ENCODE measurements around the gene FANK1. TPM values are rescaled to one million over a fixed set of nuclear protein-coding genes. Genes with fewer than 3 reads are reported as not detected.
"Not testable (repeated sequence)": the region's sequence is repeated elsewhere in the genome, so short reads cannot be mapped to it uniquely, and the experiment has no call there.

The FANK1 gene
- total RNA-seq, 1 experiment from 2014 or later, result 2.5 TPM

- not testable (repeated sequence) for H3K4me3 ChIP-seq (ENCODE audit: insufficient read depth, low read depth, low read length); DNase-seq; H3K27me3 ChIP-seq (ENCODE audit: control insufficient read depth, insufficient read depth, low read length); H3K36me3 ChIP-seq (replicated peaks; ENCODE audit: control insufficient read depth, insufficient read depth, low read length)
These were observed 9.0 kb downstream of the FANK1 start for GRCh38 chr10:125905069-125905994.

GRCh38 chr10:125907598-125907997, 11.2 kb downstream of the FANK1 start:
- not testable (repeated sequence) for H3K36me3 ChIP-seq (replicated peaks; ENCODE audit: control insufficient read depth, insufficient read depth, low read length); H3K27me3 ChIP-seq (ENCODE audit: control insufficient read depth, insufficient read depth, low read length); DNase-seq; H3K4me3 ChIP-seq (ENCODE audit: insufficient read depth, low read depth, low read length)

GRCh38 chr10:125908813-125909212, 12.4 kb downstream of the FANK1 start:
- H3K4me3 ChIP-seq (ENCODE audit: insufficient read depth, low read depth, low read length); H3K27me3 ChIP-seq (ENCODE audit: control insufficient read depth, insufficient read depth, low read length); H3K36me3 ChIP-seq (replicated peaks; ENCODE audit: control insufficient read depth, insufficient read depth, low read length); DNase-seq: not testable (repeated sequence)

DNA sequence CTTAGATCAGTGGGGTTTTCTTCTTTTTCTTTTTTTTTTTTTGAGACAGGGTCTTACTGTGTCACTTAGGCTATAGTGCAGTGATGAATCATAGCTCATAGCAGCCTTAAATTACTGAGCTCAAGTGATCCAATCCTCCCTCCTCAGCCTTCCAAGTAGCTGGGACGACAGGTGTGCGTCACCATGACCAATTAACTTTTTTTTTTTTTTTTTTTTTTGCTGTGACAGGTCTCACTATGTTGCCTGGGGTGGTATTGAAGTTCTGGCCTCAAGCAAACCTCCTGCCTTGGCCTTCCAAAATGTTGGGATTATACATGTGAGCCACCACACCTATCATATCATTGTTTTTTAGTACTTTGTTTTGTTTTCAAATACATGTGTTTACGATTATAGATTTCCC, 13.1 kb downstream of the FANK1 start:
- H3K4me3 ChIP-seq (ENCODE audit: insufficient read depth, low read depth, low read length); DNase-seq; H3K36me3 ChIP-seq (replicated peaks; ENCODE audit: control insufficient read depth, insufficient read depth, low read length); H3K27me3 ChIP-seq (ENCODE audit: control insufficient read depth, insufficient read depth, low read length): not testable (repeated sequence)

DNA sequence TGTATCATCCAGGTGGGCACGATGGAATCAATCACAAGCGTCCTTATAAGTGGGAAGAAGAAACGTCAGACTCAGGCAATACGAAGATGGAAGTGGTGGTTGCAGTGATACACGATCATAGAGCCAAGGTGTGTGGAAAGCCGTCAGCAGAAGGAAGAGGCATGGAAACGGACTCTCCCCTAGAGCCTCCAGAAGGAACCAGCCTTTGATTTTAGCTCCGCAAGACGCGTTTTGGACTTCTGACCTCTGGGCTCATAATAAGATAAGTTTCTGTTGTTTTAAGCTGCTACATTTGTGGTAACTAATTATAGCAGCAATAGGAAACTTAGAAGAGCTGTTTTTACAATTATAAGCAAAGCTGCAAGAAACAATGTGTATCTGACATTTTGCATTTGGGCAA, 14.8 kb downstream of the FANK1 start:
- no peaks in the 10 kb centered on the region for H3K27me3 ChIP-seq (ENCODE audit: control insufficient read depth, insufficient read depth, low read length)
- H3K36me3 ChIP-seq (replicated peaks; ENCODE audit: control insufficient read depth, insufficient read depth, low read length), result no peaks in the 10 kb centered on the region
- H3K4me3 ChIP-seq (ENCODE audit: insufficient read depth, low read depth, low read length), result no peak overlapping the region
- DNase-seq, result no peak

- no peak overlapping the region for H3K4me3 ChIP-seq (ENCODE audit: insufficient read depth, low read depth, low read length)
- no peaks in the 10 kb centered on the region for H3K36me3 ChIP-seq (replicated peaks; ENCODE audit: control insufficient read depth, insufficient read depth, low read length)
- no peak for DNase-seq
- H3K27me3 ChIP-seq (ENCODE audit: control insufficient read depth, insufficient read depth, low read length), result no peaks in the 10 kb centered on the region
These were observed 15.6 kb downstream of the FANK1 start for GRCh38 chr10:125911990-125912389.

DNA sequence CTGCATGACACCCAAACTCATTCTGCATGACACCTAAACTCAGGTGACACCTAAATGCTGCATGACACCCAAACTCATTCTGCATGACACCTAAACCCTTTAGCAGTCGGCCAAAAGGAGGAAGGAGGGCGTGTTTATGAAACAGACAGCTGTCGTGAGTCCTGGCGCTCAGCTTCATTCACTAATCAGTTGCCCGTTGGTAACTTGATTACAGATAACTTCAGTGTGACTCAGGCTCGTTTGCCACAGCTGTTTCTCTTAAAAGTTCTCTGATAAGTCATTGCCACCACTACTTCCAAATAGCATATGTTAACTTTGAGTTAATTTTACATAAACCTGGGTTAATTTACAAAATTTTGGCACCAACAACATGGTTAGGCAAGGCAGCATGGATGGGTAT, 16.9 kb downstream of the FANK1 start:
- not testable (repeated sequence) for H3K4me3 ChIP-seq (ENCODE audit: insufficient read depth, low read depth, low read length); H3K27me3 ChIP-seq (ENCODE audit: control insufficient read depth, insufficient read depth, low read length); H3K36me3 ChIP-seq (replicated peaks; ENCODE audit: control insufficient read depth, insufficient read depth, low read length); DNase-seq

GRCh38 chr10:125916977-125917376, 20.6 kb downstream of the FANK1 start:
- Histone ChIP-seq H3K36me3 (replicated peaks; ENCODE audit: control insufficient read depth, insufficient read depth, low read length) (no peaks in the 10 kb centered on the region), H3K27me3 (ENCODE audit: control insufficient read depth, insufficient read depth, low read length) (no peaks in the 10 kb centered on the region), H3K4me3 (ENCODE audit: insufficient read depth, low read depth, low read length) (no peak overlapping the region)
- no peak for DNase-seq

DNA sequence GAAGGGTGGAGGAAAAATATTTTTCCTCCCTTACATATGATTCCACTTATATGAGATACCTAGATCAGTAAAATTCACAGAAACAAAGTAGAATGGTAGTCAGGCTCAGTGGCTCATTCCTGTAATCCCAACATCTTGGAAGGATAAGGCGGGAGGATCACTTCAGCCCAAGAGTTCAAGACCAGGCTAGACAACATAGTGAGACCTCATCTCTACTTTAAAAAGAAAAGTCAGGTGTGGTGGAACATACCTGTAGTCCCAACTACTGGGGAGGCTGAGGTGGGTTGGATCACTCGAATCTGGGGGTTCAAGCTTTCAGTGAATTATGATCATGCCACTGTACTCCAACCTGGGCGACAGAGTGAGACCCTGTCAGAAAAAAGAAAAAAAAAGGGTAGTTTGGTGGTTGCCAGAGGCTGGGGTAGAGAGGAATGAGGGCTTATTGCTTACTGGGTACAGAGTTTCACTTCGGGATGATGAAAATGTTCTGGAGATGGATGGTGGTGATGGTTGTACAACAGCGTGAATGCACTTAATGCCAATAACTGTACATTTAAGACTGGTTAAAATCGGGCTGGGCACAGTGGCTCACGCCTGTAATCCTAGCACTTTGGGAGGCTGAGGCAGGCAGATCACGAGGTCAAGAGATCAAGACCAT, 21.5 kb downstream of the FANK1 start:
- DNase-seq; H3K4me3 ChIP-seq (ENCODE audit: insufficient read depth, low read depth, low read length); H3K27me3 ChIP-seq (ENCODE audit: control insufficient read depth, insufficient read depth, low read length); H3K36me3 ChIP-seq (replicated peaks; ENCODE audit: control insufficient read depth, insufficient read depth, low read length): not testable (repeated sequence)

DNA sequence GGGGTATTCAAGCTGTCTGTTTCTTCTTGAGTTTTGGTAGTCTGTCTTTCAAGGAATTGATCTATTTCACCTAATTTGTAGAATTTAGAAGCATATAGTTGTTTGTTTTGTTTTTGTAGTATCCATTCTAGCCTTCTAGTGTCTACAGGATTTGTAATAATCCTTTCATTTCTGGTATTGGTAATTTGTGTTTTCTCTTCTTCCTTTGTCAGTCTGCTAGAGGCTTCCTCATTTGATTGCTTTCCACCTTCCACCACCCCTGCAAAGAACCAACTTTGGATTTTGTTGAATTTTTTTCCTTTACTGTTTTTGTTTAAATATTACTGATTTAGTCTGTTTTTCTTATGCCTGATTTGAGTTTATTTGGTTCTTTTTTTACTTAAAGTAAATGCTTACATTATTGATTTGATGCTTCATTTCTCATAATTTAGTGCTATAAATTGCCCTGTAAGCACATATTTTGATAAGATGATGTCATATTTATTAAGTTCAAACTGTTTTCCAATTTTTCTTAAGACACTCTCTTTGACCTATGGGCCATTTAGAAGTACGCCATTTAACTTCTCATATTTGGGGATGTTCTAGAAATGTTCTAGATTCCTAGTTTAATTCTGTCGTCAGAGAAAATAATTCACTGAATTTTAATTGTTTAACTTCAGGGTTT, 25.4 kb downstream of the FANK1 start:
- H3K4me3 ChIP-seq (ENCODE audit: insufficient read depth, low read depth, low read length); DNase-seq; H3K27me3 ChIP-seq (ENCODE audit: control insufficient read depth, insufficient read depth, low read length); H3K36me3 ChIP-seq (replicated peaks; ENCODE audit: control insufficient read depth, insufficient read depth, low read length): not testable (repeated sequence)

DNA sequence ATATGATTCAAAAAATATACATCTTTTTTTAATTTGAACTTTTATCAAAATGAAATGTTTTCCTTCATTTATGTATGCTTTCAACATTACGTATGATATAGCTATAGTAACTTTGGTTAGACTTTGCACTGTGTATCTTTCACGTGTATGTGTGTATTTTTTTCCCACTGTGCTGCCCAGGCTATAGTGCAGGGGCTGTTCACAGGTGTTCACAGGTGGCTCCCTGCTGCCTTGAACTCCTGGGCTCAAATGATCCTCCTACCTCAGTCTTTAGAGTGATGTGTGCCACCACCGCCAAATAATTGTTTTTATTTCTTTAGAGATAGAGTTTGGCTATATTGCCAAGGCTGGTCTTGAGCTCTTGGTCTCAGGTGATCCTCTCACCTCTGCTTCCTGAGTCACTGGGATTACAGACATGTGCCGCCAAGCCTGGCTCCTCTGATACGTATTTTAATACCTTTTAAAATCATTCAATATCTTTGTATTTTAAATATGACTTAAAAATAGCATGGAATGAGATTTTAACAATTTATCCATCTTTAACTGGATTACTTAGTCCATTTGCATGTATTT, 29.0 kb downstream of the FANK1 start:
- Histone ChIP-seq H3K27me3 (ENCODE audit: control insufficient read depth, insufficient read depth, low read length) (no peaks in the 10 kb centered on the region), H3K4me3 (ENCODE audit: insufficient read depth, low read depth, low read length) (no peak overlapping the region), H3K36me3 (replicated peaks; ENCODE audit: control insufficient read depth, insufficient read depth, low read length) (no peaks in the 10 kb centered on the region)
- no peak for DNase-seq

DNA sequence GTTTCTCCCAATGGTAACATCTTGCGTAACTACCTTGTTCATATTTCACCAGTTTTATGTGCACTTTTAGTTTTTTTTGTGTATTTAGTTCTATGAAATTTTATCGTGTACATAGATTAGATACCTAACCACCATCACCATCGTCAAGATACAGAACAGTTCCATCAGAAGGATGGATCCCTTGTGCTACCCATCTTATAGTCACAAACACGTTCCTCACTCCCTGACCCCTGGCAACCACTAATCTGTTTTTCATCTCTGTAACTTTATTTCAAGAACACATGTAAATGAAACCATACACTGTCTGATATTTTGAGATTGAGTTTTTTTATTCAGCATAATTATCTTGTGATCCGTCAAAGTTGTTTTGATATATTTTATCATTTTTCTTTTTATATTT, 29.9 kb downstream of the FANK1 start:
- Histone ChIP-seq H3K4me3 (ENCODE audit: insufficient read depth, low read depth, low read length) (no peak overlapping the region), H3K36me3 (replicated peaks; ENCODE audit: control insufficient read depth, insufficient read depth, low read length) (no peaks in the 10 kb centered on the region), H3K27me3 (ENCODE audit: control insufficient read depth, insufficient read depth, low read length) (no peaks in the 10 kb centered on the region)
- no peak for DNase-seq

DNA sequence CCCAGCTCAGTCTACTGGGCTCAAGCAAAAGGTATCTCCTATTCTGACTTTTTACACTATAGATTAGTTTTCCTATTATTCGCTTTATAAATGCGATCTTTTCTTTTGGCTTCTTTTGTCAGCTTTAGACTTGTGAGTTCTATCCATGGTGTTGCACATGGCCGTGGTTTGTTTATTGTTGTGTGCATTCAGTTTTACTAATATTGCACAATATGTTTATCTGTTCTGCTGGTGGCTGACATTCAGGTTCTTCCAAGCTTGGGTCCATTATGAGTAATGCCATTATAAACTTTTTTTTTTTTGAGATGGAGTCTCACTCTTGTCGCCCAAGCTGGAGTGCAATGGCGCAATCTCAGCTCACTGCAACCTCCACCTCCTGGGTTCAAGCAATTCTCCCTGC, 30.9 kb downstream of the FANK1 start:
- not testable (repeated sequence) for H3K36me3 ChIP-seq (replicated peaks; ENCODE audit: control insufficient read depth, insufficient read depth, low read length); H3K4me3 ChIP-seq (ENCODE audit: insufficient read depth, low read depth, low read length); DNase-seq; H3K27me3 ChIP-seq (ENCODE audit: control insufficient read depth, insufficient read depth, low read length)

DNA sequence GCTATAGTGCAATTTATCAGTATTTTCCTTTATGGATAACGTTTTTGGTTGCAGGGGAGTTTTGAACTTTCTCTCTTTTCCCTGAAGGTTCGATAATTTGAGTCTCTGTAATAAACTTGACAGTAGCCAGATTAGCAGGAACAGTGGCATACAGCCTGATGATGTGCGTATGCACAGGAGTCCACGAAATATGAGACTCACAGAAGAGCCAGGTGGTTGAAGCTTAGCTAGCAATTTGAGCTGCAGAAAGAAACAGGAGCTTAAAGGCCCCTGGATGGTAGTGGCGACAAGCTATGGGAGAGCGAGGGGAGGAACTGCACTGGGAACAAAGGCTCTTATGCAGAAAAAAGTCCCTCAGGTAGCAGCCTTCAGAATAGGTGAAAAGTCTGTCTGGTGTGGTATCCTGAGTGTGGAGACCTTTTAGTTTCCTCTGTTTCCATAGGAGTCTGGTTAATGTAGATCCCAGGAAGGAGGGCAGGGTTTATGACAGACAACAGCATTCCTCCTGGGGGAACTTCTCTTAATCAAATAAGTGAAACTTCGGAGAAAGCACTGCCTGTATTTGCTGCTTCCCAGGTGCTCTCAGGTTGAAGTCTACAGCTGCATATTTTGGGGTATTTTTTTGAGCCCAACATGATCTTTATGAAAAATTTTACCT, 32.7 kb downstream of the FANK1 start:
- H3K27me3 ChIP-seq (ENCODE audit: control insufficient read depth, insufficient read depth, low read length), result no peaks in the 10 kb centered on the region
- no peak overlapping the region for H3K4me3 ChIP-seq (ENCODE audit: insufficient read depth, low read depth, low read length)
- H3K36me3 ChIP-seq (replicated peaks; ENCODE audit: control insufficient read depth, insufficient read depth, low read length), result no peaks in the 10 kb centered on the region
- DNase-seq, result no peak
